IMR-90 (cell line): ENCODE results near the gene EXOC6B. TPM values are rescaled to one million over a fixed set of nuclear protein-coding genes. Genes with fewer than 3 reads are reported as not detected.

ENCODE experiments used
- ATAC-seq: fragments of 200-7000 bp; cut with Tn5 transposase; 2 replicates; pipeline ENCODE4 v1.9.1; 2020; ENCODE audit warnings: low read depth, mild to moderate bottlenecking, moderate library complexity
- BruUV-seq: library from RNA; stranded (reverse); fragments of 400-500 nt; replicated peaks from 2 replicates; lab custom pipeline; 2021; lab: Mats Ljungman, UMichigan
- CTCF ChIA-PET: fragments of 300-600 bp; formaldehyde crosslinking; extraction: SDS; loops from one replicate; lab custom pipeline; 2021; ENCODE audit warnings: antibody characterized with exemption; lab: Yijun Ruan, JAX
- POLR2A ChIA-PET: fragments of 300-600 bp; sonication (Branson Sonifier 250); formaldehyde crosslinking; loops from one replicate; lab custom pipeline; 2022; ENCODE audit warnings: antibody characterized with exemption; ENCODE audit not compliant: unreplicated experiment; lab: Charles Lee
- DNase-seq: peaks from one replicate; pipeline ENCODE4 v3.0.0; 2013
- H2AFZ ChIP-seq: replicated peaks from 2 replicates; pipeline ENCODE3; 2013; ENCODE audit warnings: low read length, mild to moderate bottlenecking; ENCODE audit not compliant: poor library complexity
- H2AK5ac ChIP-seq: 2 replicates; pipeline ENCODE4 v1.6.1; 2013; ENCODE audit warnings: low read depth, low read length, inconsistent platforms
- H2AK9ac ChIP-seq: replicated peaks from 2 replicates; pipeline ENCODE3; 2013; ENCODE audit warnings: mild to moderate bottlenecking, low read depth, low read length, moderate library complexity; ENCODE audit not compliant: poor library complexity
- H2BK120ac ChIP-seq: 2 replicates; pipeline ENCODE4 v1.6.1; 2013; ENCODE audit warnings: low read depth, low read length, inconsistent platforms
- H2BK15ac ChIP-seq: 3 replicates; pipeline ENCODE4 v1.6.1; 2013; ENCODE audit warnings: low read depth, low read length, inconsistent platforms
- H2BK20ac ChIP-seq: 2 replicates; pipeline ENCODE4 v1.6.1; 2013; ENCODE audit warnings: low read depth, mild to moderate bottlenecking, inconsistent platforms, low read length, moderate library complexity
- H2BK5ac ChIP-seq: 2 replicates; pipeline ENCODE4 v1.6.1; 2013; ENCODE audit warnings: mild to moderate bottlenecking, low read depth, low read length, inconsistent platforms; ENCODE audit not compliant: poor library complexity, severe bottlenecking
- H3K14ac ChIP-seq: replicated peaks from 2 replicates; pipeline ENCODE4 v1.6.1; 2013; ENCODE audit warnings: low read depth, low read length, inconsistent platforms
- H3K18ac ChIP-seq: 2 replicates; pipeline ENCODE4 v1.6.1; 2013; ENCODE audit warnings: low read depth, low read length, control low read depth
- H3K23ac ChIP-seq: 2 replicates; pipeline ENCODE4 v1.6.1; 2013; ENCODE audit warnings: low read depth, low read length, inconsistent platforms
- H3K27ac ChIP-seq: 2 replicates; pipeline ENCODE4 v1.5.1; 2013; ENCODE audit warnings: mild to moderate bottlenecking, control low read depth, low read length; ENCODE audit not compliant: insufficient read depth
- H3K27me3 ChIP-seq: 2 replicates; pipeline ENCODE4 v1.6.1; 2013; ENCODE audit warnings: low read length; ENCODE audit not compliant: control insufficient read depth, insufficient read depth
- H3K36me3 ChIP-seq: 2 replicates; pipeline ENCODE4 v1.6.1; 2013; ENCODE audit warnings: low read length, mixed read lengths; ENCODE audit not compliant: control insufficient read depth, insufficient read depth
- H3K4ac ChIP-seq: 2 replicates; pipeline ENCODE4 v1.6.1; 2013; ENCODE audit warnings: low read depth, low read length, inconsistent platforms
- H3K4me1 ChIP-seq: 2 replicates; pipeline ENCODE4 v1.6.1; 2013; ENCODE audit warnings: low read length, mixed read lengths; ENCODE audit not compliant: control insufficient read depth, insufficient read depth
- H3K4me2 ChIP-seq: 2 replicates; pipeline ENCODE4 v1.6.1; 2013; ENCODE audit warnings: low read depth, mild to moderate bottlenecking, control low read depth, low read length, moderate library complexity
- H3K4me3 ChIP-seq: 2 replicates; pipeline ENCODE4 v1.5.1; 2013; ENCODE audit warnings: low read depth, mild to moderate bottlenecking, control low read depth, low read length, moderate library complexity; ENCODE audit not compliant: insufficient read depth
- H3K56ac ChIP-seq: 2 replicates; pipeline ENCODE4 v1.6.1; 2013; ENCODE audit warnings: low read length, inconsistent platforms; ENCODE audit not compliant: insufficient read depth; ENCODE audit errors: extremely low read depth
- H3K79me1 ChIP-seq, 2 experiments: 2 replicates each; pipeline ENCODE4 v1.6.1; 2013; ENCODE audit warnings: low read length in 2 of 2, inconsistent platforms in 1 of 2, low read depth in 1 of 2
- H3K9ac ChIP-seq: 2 replicates; pipeline ENCODE4 v1.6.1; 2013; ENCODE audit warnings: low read depth, low read length, control low read depth
- H3K9me1 ChIP-seq: 2 replicates; pipeline ENCODE4 v1.6.1; 2013; ENCODE audit warnings: low read length, inconsistent platforms; ENCODE audit not compliant: insufficient read depth
- H3K9me3 ChIP-seq: 2 replicates; pipeline ENCODE4 v1.6.1; 2013; ENCODE audit warnings: low read length; ENCODE audit not compliant: control insufficient read depth, insufficient read depth
- H4K20me1 ChIP-seq: 2 replicates; pipeline ENCODE4 v1.6.1; 2013; ENCODE audit warnings: low read length, inconsistent platforms; ENCODE audit not compliant: insufficient read depth
- H4K5ac ChIP-seq: 2 replicates; pipeline ENCODE4 v1.6.1; 2013; ENCODE audit warnings: mild to moderate bottlenecking, low read depth, low read length, control low read depth
- H4K8ac ChIP-seq, 2 experiments: 2 replicates each; pipeline ENCODE4 v1.6.1; 2013; ENCODE audit warnings: low read depth in 2 of 2, low read length in 2 of 2, control low read depth in 1 of 2, inconsistent platforms in 1 of 2
- H4K91ac ChIP-seq: 2 replicates; pipeline ENCODE4 v1.6.1; 2013; ENCODE audit warnings: low read depth, low read length, inconsistent platforms; ENCODE audit not compliant: insufficient read depth
- MAFK ChIP-seq: IDR thresholded peaks from 2 replicates; pipeline ENCODE4 v1.6.1; 2012; ENCODE audit warnings: low read depth, low read length, improper control_type of control experiment
- NFE2L2 ChIP-seq: fragments of 150-350 bp; IDR thresholded peaks from 2 replicates; pipeline ENCODE4 v1.6.1; 2016; ENCODE audit warnings: low read depth, mild to moderate bottlenecking, low read length
- RAD21 ChIP-seq: IDR thresholded peaks from 2 replicates; pipeline ENCODE4 v1.6.1; 2012; ENCODE audit warnings: low read length, improper control_type of control experiment
- WGBS, 2 experiments: methylation state at CpG; one replicate each; pipeline versions ENCODE4 v1.1.5 to v1.1.7; 2013; ENCODE audit warnings: missing lambda C conversion rate in 2 of 2; ENCODE audit not compliant: insufficient read length in 1 of 2; ENCODE audit errors: extremely low coverage in 2 of 2; 5-methylcytosine and 5-hydroxymethylcytosine counted together
- dilution Hi-C: fragments of 300-500 bp; cut with HindIII; formaldehyde crosslinking; loops from one replicate; pipeline ENCODE4 v1.14.3; 2018; ENCODE audit warnings: low sequenced_read_pairs; ENCODE audit not compliant: unreplicated experiment
- in situ Hi-C: fragments of 300-500 bp; cut with MboI; formaldehyde crosslinking; loops from 3 replicates; pipeline ENCODE4 v1.14.3; 2019; ENCODE audit warnings: low sequenced_read_pairs, inconsistent platforms, mixed read lengths
- intact Hi-C: fragments of 100-400 bp; cut with micrococcal nuclease; formaldehyde crosslinking; loops from 2 replicates; pipeline ENCODE4 v1.10.0; 2022
- polyA plus RNA-seq, 3 experiments: library from polyadenylated mRNA; depleted of rRNA; stranded (reverse); fragments of >200 nt; gene quantifications; 2 replicates each; pipeline ENCODE4 v1.2.3, GENCODE V29; 2012; ENCODE audit warnings: low replicate concordance in 1 of 3
- total RNA-seq: library from RNA; depleted of rRNA; stranded (reverse); fragments of >200 nt; gene quantifications from 2 replicates; pipeline ENCODE4 v1.2.3, GENCODE V29; 2012
- TF ChIP-seq, protein P1 (sequence below): fragments of 150-350 bp; IDR thresholded peaks from 2 replicates; pipeline ENCODE4 v1.6.1; 2017; ENCODE audit warnings: mild to moderate bottlenecking, antibody characterized with exemption, low read length, low read depth
- TF ChIP-seq, protein P2 (sequence below): fragments of 150-350 bp; IDR thresholded peaks from 2 replicates; pipeline ENCODE4 v1.6.1; 2016; ENCODE audit warnings: low read depth, mild to moderate bottlenecking, low read length, moderate library complexity, borderline replicate concordance

Gene EXOC6B
- total and polyA plus RNA-seq, 2 of the 4 experiments (the other 2 are of a cell fraction) = 10.2 to 29.4 TPM

DNA sequence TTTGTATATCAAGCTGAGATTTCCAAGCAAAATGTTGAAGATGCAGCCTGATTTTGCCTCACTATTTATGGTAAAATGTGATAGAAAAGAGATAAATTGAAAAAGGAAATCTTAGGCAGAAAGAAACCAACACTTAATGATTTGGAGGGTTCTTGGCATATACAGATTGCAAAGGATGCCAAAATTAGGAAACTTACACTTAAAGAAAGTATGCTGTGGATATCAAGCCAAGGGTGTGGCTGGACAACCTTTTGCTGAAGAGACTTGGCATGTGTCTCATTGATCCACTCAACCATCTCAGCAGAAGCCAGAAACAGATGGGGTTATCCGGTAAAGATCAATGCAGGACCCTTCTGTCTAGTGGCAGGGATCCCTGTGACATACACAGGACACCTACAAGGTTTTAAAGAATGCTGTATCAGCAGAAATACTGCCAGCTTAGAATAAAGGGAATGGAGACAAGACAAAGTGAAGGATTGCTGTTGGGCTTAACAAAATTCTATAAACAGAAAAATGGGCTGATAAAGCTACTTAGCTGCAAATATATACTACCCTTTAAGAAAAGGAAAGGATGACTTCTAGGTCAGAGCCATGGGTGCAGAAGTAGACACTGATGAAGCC, 570.9 kb downstream of the EXOC6B start:
- Histone ChIP-seq H3K18ac (no peak overlapping the region), H4K8ac (no peak overlapping the region), H3K9me3 (no peaks in the 10 kb centered on the region), H4K20me1 (no peaks in the 10 kb centered on the region), H3K36me3 (no peaks in the 10 kb centered on the region), H2BK120ac (no peak overlapping the region), H3K9me1 (no peaks in the 10 kb centered on the region), H2AFZ (no peak overlapping the region), H3K4me2 (no peak overlapping the region), H3K14ac (no peak overlapping the region), H3K27me3 (no peaks in the 10 kb centered on the region), H2AK9ac (no peak overlapping the region), H3K4me3 (no peak overlapping the region), H3K79me1 (peaks cover 0 to 3% of the 10 kb centered on the region in 2 experiments; a peak in 1 of 4 replicates), H4K5ac (no peak overlapping the region), H2BK15ac (no peak overlapping the region), H3K9ac (no peak overlapping the region), H3K56ac (no peak overlapping the region), H2AK5ac (no peak overlapping the region), H3K23ac (no peak overlapping the region), H3K4ac (no peak overlapping the region), H4K91ac (no peak overlapping the region), H3K4me1 (no peaks in the 10 kb centered on the region), H2BK5ac (no peak overlapping the region), H3K27ac (no peak overlapping the region), H2BK20ac (no peak overlapping the region)
- no TSS peak for BruUV-seq
- TF ChIP-seq RAD21 (no peak), MAFK (peak; percentile 97), NFE2L2 (no peak)
- TF ChIP-seq, protein P1, sequence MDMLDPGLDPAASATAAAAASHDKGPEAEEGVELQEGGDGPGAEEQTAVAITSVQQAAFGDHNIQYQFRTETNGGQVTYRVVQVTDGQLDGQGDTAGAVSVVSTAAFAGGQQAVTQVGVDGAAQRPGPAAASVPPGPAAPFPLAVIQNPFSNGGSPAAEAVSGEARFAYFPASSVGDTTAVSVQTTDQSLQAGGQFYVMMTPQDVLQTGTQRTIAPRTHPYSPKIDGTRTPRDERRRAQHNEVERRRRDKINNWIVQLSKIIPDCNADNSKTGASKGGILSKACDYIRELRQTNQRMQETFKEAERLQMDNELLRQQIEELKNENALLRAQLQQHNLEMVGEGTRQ = no peak
- TF ChIP-seq, protein P2, sequence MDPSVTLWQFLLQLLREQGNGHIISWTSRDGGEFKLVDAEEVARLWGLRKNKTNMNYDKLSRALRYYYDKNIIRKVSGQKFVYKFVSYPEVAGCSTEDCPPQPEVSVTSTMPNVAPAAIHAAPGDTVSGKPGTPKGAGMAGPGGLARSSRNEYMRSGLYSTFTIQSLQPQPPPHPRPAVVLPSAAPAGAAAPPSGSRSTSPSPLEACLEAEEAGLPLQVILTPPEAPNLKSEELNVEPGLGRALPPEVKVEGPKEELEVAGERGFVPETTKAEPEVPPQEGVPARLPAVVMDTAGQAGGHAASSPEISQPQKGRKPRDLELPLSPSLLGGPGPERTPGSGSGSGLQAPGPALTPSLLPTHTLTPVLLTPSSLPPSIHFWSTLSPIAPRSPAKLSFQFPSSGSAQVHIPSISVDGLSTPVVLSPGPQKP = no peak
- ChIA-PET POLR2A (no interaction called here), CTCF (no interaction called here)
- DNase-seq (no peak), ATAC-seq (no peak)
- no CpG with 5 or more reads among the region's 1 CpG for WGBS, 2 experiments
- in situ Hi-C loops (no loop called here), dilution Hi-C loops (no loop called here), intact Hi-C loops (no loop called here)
